HG03108 (cell line): ENCODE results near the gene B3GNT4.
"Not testable (repeated sequence)": the region's sequence is repeated elsewhere in the genome, so short reads cannot be mapped to it uniquely, and the experiment has no call there.

Experiments
- ATAC-seq: cut with Tn5 transposase; IDR thresholded peaks from one replicate; pipeline ENCODE4 v1.9.1; 2021; ENCODE audit warnings: moderate library complexity; ENCODE audit not compliant: unreplicated experiment

B3GNT4 gene

GRCh38 chr12:122215771-122216170 lies 12.3 kb downstream of the B3GNT4 start:
- ATAC-seq, result no peak

DNA sequence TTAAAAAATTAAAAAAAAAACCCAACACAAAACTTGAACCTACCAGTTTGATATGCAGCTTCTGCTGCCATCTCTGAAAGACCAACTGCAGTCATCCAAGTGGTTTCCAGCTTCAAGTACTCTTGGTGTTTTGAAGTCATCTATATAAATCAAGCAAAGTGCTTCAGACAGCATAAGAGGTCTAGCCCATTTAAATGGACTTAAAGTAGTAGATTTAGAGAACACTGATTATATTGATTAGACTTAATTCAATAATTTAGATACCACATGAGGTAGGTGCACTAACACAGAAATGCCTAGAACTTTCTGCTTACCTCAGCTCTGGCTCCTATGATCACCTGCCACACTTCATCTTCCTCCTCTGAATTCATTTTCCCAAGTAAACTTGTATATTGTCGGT lies 12.9 kb downstream of the B3GNT4 start:
- ATAC-seq, result no peak

- peak; percentile 96 for ATAC-seq
Measured at GRCh38 chr12:122225683-122226365, 22.3 kb downstream of the B3GNT4 start, which contains the start of gene DIABLO. Gene DIABLO (minus strand): TSS chr12:122226052. CDS start chr12:122226014, 38 bp downstream.

DNA sequence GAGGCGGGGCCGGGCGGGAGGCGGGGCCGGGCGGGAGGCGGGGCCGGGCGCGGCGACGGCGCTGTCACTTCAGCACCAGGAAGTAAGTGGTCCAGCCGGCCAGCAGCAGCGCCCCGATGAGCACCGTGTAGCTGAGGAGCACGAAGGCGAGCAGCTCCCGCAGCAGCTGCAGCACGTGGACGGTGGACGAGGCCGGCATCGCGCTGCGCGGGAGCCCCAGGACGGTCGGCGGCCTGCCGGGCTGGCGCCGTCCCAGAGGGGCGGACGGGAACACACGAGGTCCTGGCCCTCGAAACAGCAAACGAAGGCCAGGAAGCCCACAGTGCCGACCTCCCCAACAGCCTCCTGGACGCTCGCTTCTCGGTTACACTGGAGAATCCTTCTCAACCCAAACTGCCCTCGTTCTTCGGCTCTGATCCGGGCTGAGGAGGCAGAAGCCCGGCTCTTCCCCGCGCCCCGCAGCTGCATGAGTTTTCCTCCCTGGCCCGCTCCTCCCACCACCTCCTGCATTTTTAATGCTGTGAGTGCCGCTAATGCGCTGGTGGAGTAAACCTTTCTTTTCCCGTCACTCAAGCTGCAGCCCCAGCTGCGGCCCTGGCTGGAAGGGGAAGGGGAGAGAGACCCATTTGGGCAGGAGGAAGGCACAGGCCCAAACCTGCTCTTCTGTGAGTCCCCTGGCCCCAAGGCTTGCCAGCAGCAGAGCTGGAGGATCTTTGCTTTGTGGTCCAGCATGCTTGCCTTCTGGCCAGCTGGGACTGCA lies 23.0 kb downstream of the B3GNT4 start:
- ATAC-seq, result no peak

DNA sequence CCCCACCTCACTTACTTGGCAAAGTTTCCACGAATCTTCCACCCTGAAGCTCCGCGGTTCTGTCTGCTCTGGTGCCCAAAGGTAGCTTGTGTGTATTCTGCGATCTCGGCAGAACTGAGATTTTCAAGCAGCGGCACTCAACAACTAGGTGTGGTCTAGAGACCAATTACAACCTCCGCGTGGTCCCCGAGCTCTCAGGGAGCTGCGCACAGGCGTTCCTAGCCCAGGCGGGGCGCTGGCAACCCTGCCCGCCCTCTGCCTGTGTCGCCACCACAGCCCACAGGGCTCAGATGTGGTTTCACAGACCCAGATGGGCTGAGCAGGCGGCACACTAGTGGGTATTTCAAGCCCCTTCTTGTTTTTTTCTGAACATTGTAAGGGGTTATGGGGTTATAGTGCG lies 23.8 kb downstream of the B3GNT4 start:
- no peak for ATAC-seq

DNA sequence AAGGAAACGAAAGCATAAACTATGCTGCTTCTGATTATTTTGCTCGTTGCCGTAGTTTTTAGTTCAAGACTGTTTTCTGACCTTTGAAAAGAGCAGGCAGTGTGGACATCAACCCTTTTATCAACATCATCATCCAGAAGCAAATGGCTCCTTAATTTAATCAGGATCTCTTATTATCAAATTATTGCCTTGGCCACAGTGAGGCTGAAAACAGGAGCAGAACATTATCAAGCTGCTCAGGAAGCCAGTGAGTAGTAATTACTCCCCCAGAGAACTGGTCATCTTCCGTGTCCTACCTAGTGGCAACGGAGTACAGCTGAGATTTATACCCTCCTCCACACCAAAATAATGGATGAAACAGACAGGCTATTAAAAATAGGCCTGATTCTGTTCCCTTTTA lies 24.6 kb downstream of the B3GNT4 start:
- no peak for ATAC-seq

DNA sequence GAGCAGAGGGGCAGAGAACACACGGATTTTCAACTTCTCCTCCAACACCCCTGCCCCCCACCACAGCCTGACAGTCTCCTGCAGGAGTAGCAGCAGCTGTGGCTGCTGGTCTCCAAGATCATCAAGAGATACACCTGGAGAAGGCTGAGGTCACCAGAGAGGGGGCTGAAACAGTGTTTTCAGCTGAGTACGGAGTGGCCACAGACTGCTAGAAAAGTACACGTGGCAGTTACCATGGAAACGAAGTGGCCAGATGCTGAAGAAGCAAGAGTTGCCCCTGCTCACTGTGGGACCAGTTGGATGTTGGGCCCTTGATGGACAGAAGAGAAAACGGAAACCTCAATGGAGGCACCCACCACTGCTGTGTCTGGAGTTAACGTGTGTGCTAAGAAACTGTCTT lies 27.3 kb downstream of the B3GNT4 start:
- ATAC-seq, result no peak

DNA sequence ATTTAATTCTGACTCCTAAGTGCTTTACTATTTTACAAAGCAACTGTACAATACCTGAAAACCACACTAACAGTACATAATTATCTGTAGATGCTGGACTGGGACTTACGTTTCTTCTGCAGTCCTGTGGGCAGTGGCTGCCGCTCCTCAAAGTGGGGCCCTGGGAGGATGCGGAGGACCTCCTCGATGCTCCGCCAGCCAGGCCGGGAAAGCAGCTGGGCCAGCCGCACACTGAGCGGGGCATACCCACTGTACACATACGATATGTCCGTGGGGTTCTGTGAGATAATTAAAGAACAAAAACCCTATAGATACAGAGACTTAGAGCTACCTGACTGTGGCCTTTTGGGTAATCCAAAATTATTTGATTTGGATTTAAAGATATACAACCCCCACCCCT lies 29.2 kb downstream of the B3GNT4 start:
- ATAC-seq, result no peak

GRCh38 chr12:122235741-122236140 lies 32.2 kb downstream of the B3GNT4 start:
- no peak for ATAC-seq

GRCh38 chr12:122238861-122239260 lies 35.4 kb downstream of the B3GNT4 start:
- ATAC-seq, result no peak

- ATAC-seq, result no peak
Measured at GRCh38 chr12:122243965-122244364, 40.5 kb downstream of the B3GNT4 start.

- ATAC-seq, result no peak
Measured at GRCh38 chr12:122244565-122245371, 41.3 kb downstream of the B3GNT4 start.

- ATAC-seq, result no peak
Measured at GRCh38 chr12:122245553-122245952, 42.0 kb downstream of the B3GNT4 start.

DNA sequence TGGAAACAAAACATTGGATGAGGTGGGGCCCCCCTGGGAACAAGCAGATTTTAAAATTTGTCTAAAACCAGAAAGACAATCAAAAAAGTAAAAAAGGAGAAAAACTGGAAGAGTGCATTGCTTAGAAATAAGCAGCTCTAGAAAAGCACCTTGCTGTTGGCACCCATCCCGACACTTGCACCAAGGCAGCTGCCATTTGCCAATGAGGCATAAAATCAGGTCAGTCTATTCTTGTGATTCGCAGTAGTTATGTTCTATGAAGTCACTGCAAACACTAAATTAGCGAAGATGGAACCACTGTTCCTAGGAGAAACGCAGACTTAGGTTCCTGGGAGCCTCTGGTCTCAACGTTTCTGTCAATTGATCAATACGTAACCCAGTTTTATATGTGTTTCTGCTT lies 46.5 kb downstream of the B3GNT4 start:
- ATAC-seq, result no peak

GRCh38 chr12:122250536-122250935 lies 47.0 kb downstream of the B3GNT4 start:
- ATAC-seq, result no peak

DNA sequence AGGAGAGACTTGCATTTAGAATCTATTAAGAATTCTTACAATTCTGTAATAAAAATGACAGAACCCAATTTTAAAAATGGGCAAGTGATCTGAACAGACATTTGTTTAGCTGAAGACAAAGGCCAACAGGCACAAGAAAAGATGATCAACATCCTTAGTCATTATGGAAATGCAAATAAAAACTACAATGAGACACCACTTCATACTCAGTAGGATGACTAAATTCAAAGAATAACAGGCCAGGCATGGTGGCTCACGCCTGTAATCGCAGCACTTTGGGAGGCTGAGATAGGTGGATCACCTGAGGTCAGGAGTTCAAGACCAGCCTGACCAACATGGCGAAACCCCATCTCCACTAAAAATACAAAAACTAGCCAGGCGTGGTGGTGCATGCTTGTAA lies 55.0 kb downstream of the B3GNT4 start:
- ATAC-seq, result not testable (repeated sequence)
